Measurements from ENCODE around the gene PIM1.

The PIM1 gene

GRCh38 chr6:37171201-37171969, 1.4 kb downstream of the PIM1 start:
- peaks cover 51% of the 10 kb centered on the region for H3K36me3 ChIP-seq (replicated peaks)
- peak; percentile 14 to 44 for DNase-seq (ENCODE audit: low spot score in 2 of 2)
- in situ Hi-C loops (cut with MboI; ENCODE audit: low sequenced_read_pairs), result loop anchor here (5.0 to 10.0 kb wide), 2 partner anchors 119 to 147 kb away; no protein-coding TSS in a partner anchor

GRCh38 chr6:37171970-37172812, 2.2 kb downstream of the PIM1 start:
- H3K36me3 ChIP-seq (replicated peaks), result peaks cover 51% of the 10 kb centered on the region
- in situ Hi-C loops (cut with MboI; ENCODE audit: low sequenced_read_pairs), result loop anchor here (5.0 to 10.0 kb wide), 2 partner anchors 120 to 147 kb away; no protein-coding TSS in a partner anchor

More at GRCh38 chr6:37171201-37171969, 1.4 kb downstream of the PIM1 start:
- Histone ChIP-seq H3K4me1 (peaks cover 16% of the 10 kb centered on the region), H3K9me3 (no peaks in the 10 kb centered on the region), H3K27me3 (ENCODE audit: low read depth) (no peaks in the 10 kb centered on the region), H3K4me3 (peak overlapping the region; percentile 95)

GRCh38 chr6:37172912-37173492, 3.0 kb downstream of the PIM1 start:
- H3K4me3 ChIP-seq, result no peak overlapping the region
- H3K27me3 ChIP-seq (ENCODE audit: low read depth), result no peaks in the 10 kb centered on the region
- H3K36me3 ChIP-seq (replicated peaks), result peaks cover 51% of the 10 kb centered on the region
- in situ Hi-C loops (cut with MboI; ENCODE audit: low sequenced_read_pairs), result loop anchor here (5.0 to 10.0 kb wide), 2 partner anchors 121 to 148 kb away; no protein-coding TSS in a partner anchor
- H3K4me1 ChIP-seq, result peaks cover 15% of the 10 kb centered on the region
- no peaks in the 10 kb centered on the region for H3K9me3 ChIP-seq
- no peak for DNase-seq (ENCODE audit: low spot score in 2 of 2)

More at GRCh38 chr6:37171970-37172812, 2.2 kb downstream of the PIM1 start:
- peaks cover 16% of the 10 kb centered on the region for H3K4me1 ChIP-seq
- DNase-seq (ENCODE audit: low spot score in 2 of 2), result peak; percentile 93 to 97
- H3K27me3 ChIP-seq (ENCODE audit: low read depth), result no peaks in the 10 kb centered on the region
- peak overlapping the region; percentile 95 for H3K4me3 ChIP-seq
- H3K9me3 ChIP-seq, result no peaks in the 10 kb centered on the region

GRCh38 chr6:37173493-37174195, 3.7 kb downstream of the PIM1 start:
- H3K4me1 ChIP-seq, result peaks cover 8% of the 10 kb centered on the region
- DNase-seq (ENCODE audit: low spot score in 2 of 2), result no peak
- in situ Hi-C loops (cut with MboI; ENCODE audit: low sequenced_read_pairs), result loop anchor here (5.0 to 10.0 kb wide), 2 partner anchors 121 to 149 kb away; no protein-coding TSS in a partner anchor
- no peak overlapping the region for H3K4me3 ChIP-seq
- H3K9me3 ChIP-seq, result no peaks in the 10 kb centered on the region
- peaks cover 51% of the 10 kb centered on the region for H3K36me3 ChIP-seq (replicated peaks)
- H3K27me3 ChIP-seq (ENCODE audit: low read depth), result no peaks in the 10 kb centered on the region

GRCh38 chr6:37174196-37174514, 4.2 kb downstream of the PIM1 start:
- Histone ChIP-seq H3K9me3 (no peaks in the 10 kb centered on the region), H3K4me1 (peaks cover 3% of the 10 kb centered on the region), H3K36me3 (replicated peaks) (peaks cover 51% of the 10 kb centered on the region), H3K4me3 (no peak overlapping the region), H3K27me3 (ENCODE audit: low read depth) (no peaks in the 10 kb centered on the region)
- no peak for DNase-seq (ENCODE audit: low spot score in 2 of 2)
- in situ Hi-C loops (cut with MboI; ENCODE audit: low sequenced_read_pairs), result loop anchor here (5.0 to 10.0 kb wide), 2 partner anchors 122 to 149 kb away; no protein-coding TSS in a partner anchor

GRCh38 chr6:37174515-37175331, 4.8 kb downstream of the PIM1 start:
- Histone ChIP-seq H3K4me3 (no peak overlapping the region), H3K36me3 (replicated peaks) (peaks cover 51% of the 10 kb centered on the region), H3K27me3 (ENCODE audit: low read depth) (no peaks in the 10 kb centered on the region), H3K9me3 (no peaks in the 10 kb centered on the region), H3K4me1 (peaks cover 3% of the 10 kb centered on the region; the same call in 1 of the 2 replicates)
- in situ Hi-C loops (cut with MboI; ENCODE audit: low sequenced_read_pairs), result loop anchor here (5.0 to 10.0 kb wide), 2 partner anchors 122 to 150 kb away; no protein-coding TSS in a partner anchor
- no peak for DNase-seq (ENCODE audit: low spot score in 2 of 2)

GRCh38 chr6:37175332-37176267, 5.6 kb downstream of the PIM1 start:
- in situ Hi-C loops (cut with MboI; ENCODE audit: low sequenced_read_pairs), result loop anchor here (10.0 kb wide), 1 partner anchor 151 kb away; no protein-coding TSS in a partner anchor
- Histone ChIP-seq H3K4me1 (peaks cover 3% of the 10 kb centered on the region; the same call in 1 of the 2 replicates), H3K36me3 (replicated peaks) (peaks cover 46% of the 10 kb centered on the region), H3K4me3 (no peak overlapping the region), H3K9me3 (no peaks in the 10 kb centered on the region), H3K27me3 (ENCODE audit: low read depth) (no peaks in the 10 kb centered on the region)
- DNase-seq (ENCODE audit: low spot score in 2 of 2), result no peak

- H3K4me1 ChIP-seq, result peaks cover 3% of the 10 kb centered on the region; the same call in 1 of the 2 replicates
- H3K4me3 ChIP-seq, result no peak overlapping the region
- H3K27me3 ChIP-seq (ENCODE audit: low read depth), result no peaks in the 10 kb centered on the region
- H3K9me3 ChIP-seq, result no peaks in the 10 kb centered on the region
- H3K36me3 ChIP-seq (replicated peaks), result peaks cover 38% of the 10 kb centered on the region
- no peak for DNase-seq (ENCODE audit: low spot score in 2 of 2)
- in situ Hi-C loops (cut with MboI; ENCODE audit: low sequenced_read_pairs), result loop anchor here (10.0 kb wide), 1 partner anchor 152 kb away; no protein-coding TSS in a partner anchor
Measured at GRCh38 chr6:37176268-37177076, 6.5 kb downstream of the PIM1 start.

GRCh38 chr6:37177077-37177934, 7.4 kb downstream of the PIM1 start:
- in situ Hi-C loops (cut with MboI; ENCODE audit: low sequenced_read_pairs), result loop anchor here (10.0 kb wide), 1 partner anchor 153 kb away; no protein-coding TSS in a partner anchor
- Histone ChIP-seq H3K9me3 (no peaks in the 10 kb centered on the region), H3K36me3 (replicated peaks) (peaks cover 34% of the 10 kb centered on the region), H3K27me3 (ENCODE audit: low read depth) (no peaks in the 10 kb centered on the region), H3K4me1 (peaks cover 3% of the 10 kb centered on the region; the same call in 1 of the 2 replicates), H3K4me3 (no peak overlapping the region)
- DNase-seq (ENCODE audit: low spot score in 2 of 2), result no peak

- DNase-seq (ENCODE audit: low spot score in 2 of 2), result no peak
- H3K36me3 ChIP-seq (replicated peaks), result peaks cover 27% of the 10 kb centered on the region
- in situ Hi-C loops (cut with MboI; ENCODE audit: low sequenced_read_pairs), result loop anchor here (10.0 kb wide), 1 partner anchor 153 kb away; no protein-coding TSS in a partner anchor
- H3K4me3 ChIP-seq, result no peak overlapping the region
- H3K9me3 ChIP-seq, result no peaks in the 10 kb centered on the region
- H3K27me3 ChIP-seq (ENCODE audit: low read depth), result no peaks in the 10 kb centered on the region
- no peaks in the 10 kb centered on the region; the same call in 1 of the 2 replicates for H3K4me1 ChIP-seq
Measured at GRCh38 chr6:37177935-37178517, 8.1 kb downstream of the PIM1 start.

Data from HAP-1 (cell line).